IMR-90 (cell line): Measurements from ENCODE around the gene SLC34A3.

Experiments
- BHLHE40 ChIP-seq: fragments of 150-350 bp; IDR thresholded peaks from 2 replicates; pipeline ENCODE4 v1.6.1; 2016; ENCODE audit warnings: mild to moderate bottlenecking, low read depth, low read length
- CHD1 ChIP-seq: IDR thresholded peaks from 2 replicates; pipeline ENCODE4 v1.6.1; 2012; ENCODE audit warnings: low read depth, low read length, improper control_type of control experiment
- MAZ ChIP-seq: IDR thresholded peaks from 2 replicates; pipeline ENCODE4 v1.6.1; 2012; ENCODE audit warnings: low read depth, mild to moderate bottlenecking, low read length, improper control_type of control experiment, moderate library complexity, borderline replicate concordance
- NFE2L2 ChIP-seq: fragments of 150-350 bp; IDR thresholded peaks from 2 replicates; pipeline ENCODE4 v1.6.1; 2016; ENCODE audit warnings: low read depth, mild to moderate bottlenecking, low read length
- POLR2A ChIP-seq: IDR thresholded peaks from 2 replicates; pipeline ENCODE4 v1.6.1; 2012; ENCODE audit warnings: mild to moderate bottlenecking, low read depth, low read length
- USF2 ChIP-seq: fragments of 150-350 bp; IDR thresholded peaks from 2 replicates; pipeline ENCODE4 v1.6.1; 2017; ENCODE audit warnings: mild to moderate bottlenecking, antibody characterized with exemption, low read length, low read depth

- TF ChIP-seq POLR2A, result no peak
- TF ChIP-seq MAZ, result no peak
- no peak for TF ChIP-seq BHLHE40
- TF ChIP-seq CHD1, result no peak
- TF ChIP-seq NFE2L2, result no peak
- no peak for TF ChIP-seq USF2
Observed at GRCh38 chr9:137198902-137199283, 31.8 kb upstream of the SLC34A3 start.
